Measurements from ENCODE around the gene EMCN. TPM values are rescaled to one million over a fixed set of nuclear protein-coding genes. Genes with fewer than 3 reads are reported as not detected.

EMCN gene
- total and polyA plus RNA-seq, 11 donors, result 14.9 to 52.6 (median 27.4) TPM

DNA sequence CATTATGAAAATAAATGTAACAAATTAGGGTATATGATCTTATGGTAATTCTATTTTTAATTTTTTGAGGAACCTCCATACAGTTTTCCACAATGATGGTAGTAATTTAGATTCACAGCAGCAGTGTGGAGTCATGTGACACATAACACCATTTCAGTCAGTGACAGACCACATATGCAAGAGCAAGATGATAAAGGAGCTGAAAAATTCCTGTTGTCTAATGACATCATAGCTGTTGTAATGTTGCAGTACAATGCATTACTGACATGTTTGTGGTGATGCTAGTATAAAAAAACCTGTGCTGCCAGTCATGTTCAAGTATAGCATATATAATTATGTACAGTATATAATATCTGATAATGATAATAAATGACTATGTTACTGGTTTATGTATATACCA is 28.5 kb downstream of the EMCN start:
- Histone ChIP-seq H3K27me3 (no peaks in the 10 kb centered on the region), H3K36me3 (no peaks in the 10 kb centered on the region), H3K27ac (no peak overlapping the region), H3K9me3 (peaks cover 0 to 31% (median 9%) of the 10 kb centered on the region in 12 donors), H3K4me3 (no peak overlapping the region), H3K4me1 (peaks cover 0 to 4% (median 0%) of the 10 kb centered on the region in 12 donors)
- TF ChIP-seq, protein P1, sequence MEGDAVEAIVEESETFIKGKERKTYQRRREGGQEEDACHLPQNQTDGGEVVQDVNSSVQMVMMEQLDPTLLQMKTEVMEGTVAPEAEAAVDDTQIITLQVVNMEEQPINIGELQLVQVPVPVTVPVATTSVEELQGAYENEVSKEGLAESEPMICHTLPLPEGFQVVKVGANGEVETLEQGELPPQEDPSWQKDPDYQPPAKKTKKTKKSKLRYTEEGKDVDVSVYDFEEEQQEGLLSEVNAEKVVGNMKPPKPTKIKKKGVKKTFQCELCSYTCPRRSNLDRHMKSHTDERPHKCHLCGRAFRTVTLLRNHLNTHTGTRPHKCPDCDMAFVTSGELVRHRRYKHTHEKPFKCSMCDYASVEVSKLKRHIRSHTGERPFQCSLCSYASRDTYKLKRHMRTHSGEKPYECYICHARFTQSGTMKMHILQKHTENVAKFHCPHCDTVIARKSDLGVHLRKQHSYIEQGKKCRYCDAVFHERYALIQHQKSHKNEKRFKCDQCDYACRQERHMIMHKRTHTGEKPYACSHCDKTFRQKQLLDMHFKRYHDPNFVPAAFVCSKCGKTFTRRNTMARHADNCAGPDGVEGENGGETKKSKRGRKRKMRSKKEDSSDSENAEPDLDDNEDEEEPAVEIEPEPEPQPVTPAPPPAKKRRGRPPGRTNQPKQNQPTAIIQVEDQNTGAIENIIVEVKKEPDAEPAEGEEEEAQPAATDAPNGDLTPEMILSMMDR (IDR thresholded peaks at IDR 0.05), result no peak
- TF ChIP-seq POLR2A (IDR thresholded peaks at IDR 0.05), result no peak
- DNase-seq (no peak), ATAC-seq (no peak)
- intact Hi-C loops (cut with DNase I), result no loop called here

DNA sequence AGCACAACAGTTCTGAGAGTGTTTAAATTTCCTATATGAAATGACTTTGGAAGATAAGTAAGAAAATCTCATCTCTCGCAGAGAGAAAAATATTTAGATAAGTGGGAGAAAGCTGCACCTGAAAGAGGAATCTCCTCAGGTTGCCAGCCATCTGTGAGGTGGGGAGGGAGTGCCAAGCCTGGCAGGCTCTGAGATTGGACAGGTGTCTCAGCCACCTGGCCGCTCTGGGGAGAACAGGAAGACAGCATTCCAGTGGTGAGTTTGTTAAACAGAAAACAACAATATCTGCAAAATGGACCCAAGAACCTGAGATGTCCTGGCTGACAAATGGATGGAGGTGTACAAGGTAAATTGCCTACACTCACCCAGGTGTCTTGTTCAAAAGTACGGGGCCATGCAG is 31.3 kb downstream of the EMCN start:
- H3K27ac ChIP-seq, result no peak overlapping the region
- TF ChIP-seq, protein P1 (IDR thresholded peaks at IDR 0.05), result no peak
- no peak for TF ChIP-seq POLR2A (IDR thresholded peaks at IDR 0.05)
- ATAC-seq (no peak), DNase-seq (no peak)
- H3K4me1 ChIP-seq, result peaks cover 0 to 11% (median 0%) of the 10 kb centered on the region in 12 donors
- no peaks in the 10 kb centered on the region for H3K27me3 ChIP-seq
- no peak overlapping the region for H3K4me3 ChIP-seq
- no peaks in the 10 kb centered on the region for H3K36me3 ChIP-seq
- peaks cover 0 to 13% (median under 1%) of the 10 kb centered on the region in 12 donors for H3K9me3 ChIP-seq
- WGBS, 4 donors, result 90 to 96% (median 93%) methylated on average over 3 of the region's 3 CpGs
- intact Hi-C loops (cut with DNase I), result no loop called here

DNA sequence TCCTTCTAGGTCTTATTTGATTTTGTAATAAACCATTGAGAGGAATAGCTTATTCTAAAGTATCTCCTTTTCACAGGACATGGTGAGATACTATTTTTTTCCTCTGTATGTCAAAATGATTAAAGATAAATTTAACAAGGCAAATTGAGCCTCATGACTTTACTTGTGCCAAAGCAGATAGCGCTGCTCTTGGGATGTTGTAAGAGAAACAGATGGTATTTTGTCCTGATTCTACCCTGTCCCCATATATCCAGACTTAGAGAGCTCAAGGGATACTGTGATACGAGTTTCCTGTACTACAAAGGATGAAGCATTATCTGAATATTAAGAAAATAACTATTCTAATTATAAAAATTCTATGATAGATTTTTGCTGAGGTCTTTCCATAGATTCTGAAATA is 34.0 kb downstream of the EMCN start:
- H3K4me1 ChIP-seq, result peaks cover 0 to 11% (median 0%) of the 10 kb centered on the region in 12 donors
- TF ChIP-seq, protein P1 (IDR thresholded peaks at IDR 0.05), result no peak
- no peak for TF ChIP-seq POLR2A (IDR thresholded peaks at IDR 0.05)
- H3K27ac ChIP-seq, result no peak overlapping the region
- no peaks in the 10 kb centered on the region for H3K9me3 ChIP-seq
- ATAC-seq, result no peak
- intact Hi-C loops (cut with DNase I), result loop anchor here in 1 of 10 donors (2.0 kb wide), 1 partner anchor 23 kb away; no protein-coding TSS in a partner anchor
- WGBS, 4 donors, result 23 to 52% (median 47%) methylated on average over 2 of the region's 2 CpGs
- H3K4me3 ChIP-seq, result no peak overlapping the region
- no peaks in the 10 kb centered on the region for H3K27me3 ChIP-seq
- no peak for DNase-seq
- peaks cover 0 to under 1% (median 0%) of the 10 kb centered on the region in 9 donors for H3K36me3 ChIP-seq

DNA sequence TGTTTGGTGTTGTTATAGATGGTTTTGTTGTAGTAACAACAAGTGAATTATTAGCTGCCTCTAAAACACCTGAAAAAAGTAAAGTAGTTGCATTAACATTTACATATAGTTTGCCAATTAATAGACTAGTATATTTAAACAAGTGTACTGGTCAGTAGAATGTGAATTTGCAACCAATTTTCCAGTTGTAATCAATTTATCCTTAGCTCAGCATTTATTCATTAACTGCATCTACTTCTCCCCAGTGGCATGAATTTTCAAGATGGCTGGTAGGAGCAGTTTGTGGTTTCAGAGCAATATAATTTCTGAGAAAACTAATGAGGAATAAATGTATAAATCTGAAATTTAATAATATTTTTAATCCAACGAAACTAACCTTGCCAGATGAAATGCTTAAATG is 37.9 kb downstream of the EMCN start:
- no peak overlapping the region for H3K27ac ChIP-seq
- 0 to 93% (median 70%) methylated on average over 1 of the region's 1 CpG for WGBS, 4 donors

More for the DNA sequence above, 37.9 kb downstream of the EMCN start:
- ATAC-seq, result no peak
- no peak for TF ChIP-seq POLR2A (IDR thresholded peaks at IDR 0.05)
- TF ChIP-seq, protein P1 (IDR thresholded peaks at IDR 0.05), result no peak
- intact Hi-C loops (cut with DNase I), result no loop called here
- no peak for DNase-seq
- Histone ChIP-seq H3K27me3 (no peaks in the 10 kb centered on the region), H3K4me3 (no peak overlapping the region), H3K9me3 (no peaks in the 10 kb centered on the region), H3K4me1 (peaks cover 0 to 6% (median 0%) of the 10 kb centered on the region in 12 donors), H3K36me3 (peaks cover 0 to 11% (median 0%) of the 10 kb centered on the region in 9 donors)
